ENCODE data around the gene AGFG1.

AGFG1 gene

DNA sequence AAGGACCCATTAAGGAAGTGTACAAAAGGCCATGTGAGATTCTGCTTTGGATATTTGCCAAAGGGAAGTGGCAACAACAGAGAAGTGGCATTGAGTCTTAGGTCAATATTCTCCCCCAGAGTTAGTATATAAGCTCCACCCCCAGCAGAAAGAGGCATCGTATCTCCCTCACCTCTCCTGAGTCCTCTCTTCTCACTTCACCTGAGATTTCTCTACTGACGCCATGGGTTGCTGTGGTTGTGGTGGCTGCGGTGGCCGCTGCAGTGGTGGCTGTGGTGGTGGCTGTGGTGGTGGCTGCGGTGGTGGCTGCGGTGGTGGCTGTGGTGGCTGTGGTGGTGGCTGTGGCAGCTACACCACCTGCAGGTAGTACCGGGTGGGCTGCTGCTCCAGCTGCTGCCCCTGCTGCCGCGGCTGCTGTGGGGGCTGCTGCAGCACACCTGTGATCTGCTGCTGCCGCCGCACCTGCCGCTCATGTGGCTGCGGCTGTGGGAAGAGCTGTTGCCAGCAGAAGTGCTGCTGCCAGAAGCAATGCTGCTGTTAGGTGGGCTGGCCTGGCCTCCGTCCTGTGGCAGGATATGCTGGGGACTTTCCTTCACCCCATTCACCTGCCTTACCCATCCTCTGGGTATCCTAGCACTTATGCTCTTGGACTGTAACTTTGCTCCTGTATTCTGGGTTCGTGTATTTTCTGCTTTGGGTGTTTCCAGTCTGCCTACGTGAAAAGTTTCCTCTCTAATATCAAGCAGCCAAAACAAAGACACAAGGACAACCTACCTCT, 136.8 kb downstream of the AGFG1 start:
- DNase-seq (ENCODE audit: low read depth): no peak

DNA sequence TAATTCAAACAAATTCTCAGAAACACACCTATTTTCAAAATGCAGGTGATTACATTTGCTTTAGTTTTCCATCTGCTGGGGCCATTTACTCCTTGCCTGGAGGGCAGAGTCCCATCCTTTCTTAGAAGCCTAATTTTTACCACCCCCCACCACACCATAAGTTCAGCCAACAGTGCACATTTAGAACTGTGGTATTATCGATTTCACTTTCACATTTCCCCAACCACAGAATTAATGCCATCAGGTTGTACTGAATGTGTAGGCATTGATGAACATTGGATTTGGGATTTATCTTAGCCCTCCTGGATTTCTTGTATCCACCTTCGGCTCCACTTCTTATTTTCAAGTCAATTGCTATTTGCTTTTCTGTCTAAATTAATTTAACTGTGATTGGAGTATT, 138.2 kb downstream of the AGFG1 start:
- DNase-seq (ENCODE audit: low read depth): no peak

Measured in fibroblast of the conjunctiva (primary cell).